HepG2 (cell line): ENCODE data around the gene ACOT8. TPM values are rescaled to one million over a fixed set of nuclear protein-coding genes. Genes with fewer than 3 reads are reported as not detected.
A peak's percentile ranks its signal among the peaks of the same experiment; 100 is the strongest.

Experiments used
- FIP1L1 ChIP-seq: fragments of 200-400 bp; formaldehyde crosslinking; IDR thresholded peaks from 2 replicates; pipeline ENCODE4 v1.6.1; 2018; ENCODE audit warnings: low read depth, mild to moderate bottlenecking, low read length, moderate library complexity, borderline replicate concordance; ENCODE audit not compliant: insufficient read depth
- HES4 ChIP-seq: sonication (generic); formaldehyde crosslinking; IDR thresholded peaks from 2 replicates; pipeline ENCODE4 v1.9.0; 2021; ENCODE audit warnings: mild to moderate bottlenecking, missing genetic modification reagents, borderline replicate concordance
- HOXA3 ChIP-seq: sonication (generic); formaldehyde crosslinking; IDR thresholded peaks from 2 replicates; pipeline ENCODE4 v1.5.0; 2020; ENCODE audit warnings: missing genetic modification reagents
- HOXA9 ChIP-seq: sonication (generic); formaldehyde crosslinking; IDR thresholded peaks from 2 replicates; pipeline ENCODE4 v1.8.1; 2022; ENCODE audit warnings: missing genetic modification reagents, mild to moderate bottlenecking, moderate library complexity, borderline replicate concordance
- MIER3 ChIP-seq: IDR thresholded peaks from 2 replicates; pipeline ENCODE4 v1.6.1; 2016; ENCODE audit warnings: missing compliant biosample characterization, borderline replicate concordance
- MLLT10 ChIP-seq: sonication (generic); formaldehyde crosslinking; IDR thresholded peaks from 2 replicates; pipeline ENCODE4 v1.4.0; 2020; ENCODE audit warnings: missing genetic modification reagents
- MXD4 ChIP-seq: IDR thresholded peaks from 2 replicates; pipeline ENCODE4 v1.6.1; 2016; ENCODE audit warnings: mild to moderate bottlenecking, missing biosample characterization, missing genetic modification reagents
- SNAPC2 ChIP-seq: sonication (generic); formaldehyde crosslinking; IDR thresholded peaks from 2 replicates; pipeline ENCODE4 v1.8.1; 2022; ENCODE audit warnings: mild to moderate bottlenecking, missing genetic modification reagents
- SNRNP70 ChIP-seq: fragments of 200-400 bp; formaldehyde crosslinking; IDR thresholded peaks from 2 replicates; pipeline ENCODE4 v1.6.1; 2017; ENCODE audit warnings: mild to moderate bottlenecking, low read depth, low read length, moderate library complexity
- SRSF4 ChIP-seq: fragments of 200-400 bp; formaldehyde crosslinking; IDR thresholded peaks from one replicate; pipeline ENCODE4 v1.6.1; 2018; ENCODE audit warnings: mild to moderate bottlenecking, low read depth, low read length, moderate library complexity; ENCODE audit not compliant: poor library complexity, severe bottlenecking
- ZBTB7A ChIP-seq: sonication (generic); formaldehyde crosslinking; IDR thresholded peaks from 2 replicates; pipeline ENCODE4 v1.8.0; 2022; ENCODE audit warnings: mild to moderate bottlenecking, missing genetic modification reagents
- ZFP62 ChIP-seq: sonication (generic); formaldehyde crosslinking; IDR thresholded peaks from 2 replicates; pipeline ENCODE4 v1.4.0; 2020; ENCODE audit warnings: missing genetic modification reagents
- ZKSCAN5 ChIP-seq: sonication (generic); formaldehyde crosslinking; IDR thresholded peaks from 2 replicates; pipeline ENCODE4 v1.5.1; 2020; ENCODE audit warnings: mild to moderate bottlenecking, missing genetic modification reagents
- ZNF607 ChIP-seq: sonication (generic); formaldehyde crosslinking; IDR thresholded peaks from 2 replicates; pipeline ENCODE4 v1.5.1; 2020; ENCODE audit warnings: missing genetic modification reagents, mild to moderate bottlenecking, borderline replicate concordance
- ZNF720 ChIP-seq: sonication (generic); formaldehyde crosslinking; IDR thresholded peaks from 2 replicates; pipeline ENCODE4 v1.4.0; 2020; ENCODE audit warnings: missing genetic modification reagents
- ZSCAN9 ChIP-seq: IDR thresholded peaks from 2 replicates; pipeline ENCODE4 v1.6.1; 2016; ENCODE audit warnings: borderline replicate concordance
- polyA plus RNA-seq, 8 experiments: library from polyadenylated mRNA; depleted of rRNA in 3 of 8; stranded (reverse) in 7 of 8; unstranded in 1 of 8; fragments of >200 nt; fragmentation: Illumina TruSeq in 4 of 8; extraction: Trizol in 4 of 8; gene quantifications; 2 replicates each; pipeline versions ENCODE4 v1.2.1 to v1.2.3, GENCODE V29; 2011 to 2016; ENCODE audit warnings: low read depth in 4 of 8, missing spikeins in 1 of 8, mixed read lengths in 1 of 8; ENCODE audit not compliant: insufficient read depth in 1 of 8
- total RNA-seq, 5 experiments: library from RNA; depleted of rRNA; stranded (reverse); fragments of >200 nt; fragmentation: Illumina TruSeq; extraction: Trizol; gene quantifications; 2 replicates each; pipeline ENCODE4 v1.2.3, GENCODE V29; 2016; ENCODE audit warnings: low read depth in 1 of 5
- TF ChIP-seq, protein P1 (sequence below): sonication (generic); formaldehyde crosslinking; IDR thresholded peaks from 2 replicates; pipeline ENCODE4 v1.5.0; 2020; ENCODE audit warnings: mild to moderate bottlenecking, missing genetic modification reagents, borderline replicate concordance
- TF ChIP-seq, protein P2 (sequence below): fragments of 450-650 bp; IDR thresholded peaks from 2 replicates; pipeline ENCODE4 v1.6.1; 2016
- TF ChIP-seq, protein P3 (sequence below), 2 experiments: fragments of 450-650 bp in 1 of 2; sonication (generic) in 1 of 2; formaldehyde crosslinking; IDR thresholded peaks; 2 replicates each; pipeline versions ENCODE4 v1.5.0 to v1.8.0; 2020 to 2022; ENCODE audit warnings: mild to moderate bottlenecking in 1 of 2, missing genetic modification reagents in 1 of 2
- TF ChIP-seq, protein P4 (sequence below): sonication (generic); formaldehyde crosslinking; IDR thresholded peaks from 2 replicates; pipeline ENCODE4 v1.5.1; 2020; ENCODE audit warnings: missing genetic modification reagents, mild to moderate bottlenecking, borderline replicate concordance

The ACOT8 gene
- total and polyA plus RNA-seq, 2 of the 13 experiments (the other 11 are each of a cell fraction or from before 2014, with no cell fraction given) = 31.4 to 45.5 TPM

DNA sequence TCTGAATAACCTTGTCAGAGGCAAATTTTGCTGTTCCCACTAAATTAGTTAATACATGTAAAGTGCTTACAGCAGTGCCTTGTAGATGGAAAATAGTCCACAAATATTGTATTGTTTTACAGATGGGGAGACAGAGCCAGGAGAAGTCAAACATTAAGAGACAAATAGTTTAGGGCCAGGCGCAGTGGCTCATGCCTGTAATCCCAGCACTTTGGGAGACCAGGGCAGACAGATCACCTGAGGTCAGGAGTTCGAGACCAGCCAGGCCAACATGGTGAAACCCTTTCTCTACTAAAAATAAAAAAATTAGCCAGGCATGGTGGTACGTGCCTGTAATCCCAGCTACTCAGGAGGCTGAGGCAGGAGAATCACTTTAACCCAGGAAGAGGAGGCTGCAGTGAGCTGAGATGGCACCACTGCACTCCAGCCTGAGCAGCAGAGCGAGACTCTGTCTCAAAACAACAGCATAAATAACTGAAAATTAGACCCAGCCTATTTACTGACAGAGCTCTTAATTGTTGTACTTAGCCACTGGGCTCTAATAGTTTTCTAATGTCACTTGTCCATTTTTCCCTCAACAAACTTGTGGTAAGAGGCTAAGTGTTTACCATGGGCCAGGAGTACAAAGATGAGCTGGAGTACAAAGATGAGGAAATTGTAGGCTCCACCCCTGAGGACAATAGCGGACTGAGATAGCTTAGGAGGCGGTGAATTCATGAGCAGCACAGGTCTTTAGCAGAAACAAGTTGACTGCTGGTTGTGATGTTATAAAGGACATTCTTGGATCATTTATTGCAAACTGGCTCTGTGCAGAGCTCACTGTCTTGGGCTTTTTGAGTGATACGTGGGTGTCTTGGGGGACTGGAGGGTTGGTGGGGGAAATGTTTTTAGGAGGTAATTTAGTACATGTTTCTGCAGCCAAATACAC, 6.6 kb upstream of the ACOT8 start (continued):
- TF ChIP-seq, protein P1, sequence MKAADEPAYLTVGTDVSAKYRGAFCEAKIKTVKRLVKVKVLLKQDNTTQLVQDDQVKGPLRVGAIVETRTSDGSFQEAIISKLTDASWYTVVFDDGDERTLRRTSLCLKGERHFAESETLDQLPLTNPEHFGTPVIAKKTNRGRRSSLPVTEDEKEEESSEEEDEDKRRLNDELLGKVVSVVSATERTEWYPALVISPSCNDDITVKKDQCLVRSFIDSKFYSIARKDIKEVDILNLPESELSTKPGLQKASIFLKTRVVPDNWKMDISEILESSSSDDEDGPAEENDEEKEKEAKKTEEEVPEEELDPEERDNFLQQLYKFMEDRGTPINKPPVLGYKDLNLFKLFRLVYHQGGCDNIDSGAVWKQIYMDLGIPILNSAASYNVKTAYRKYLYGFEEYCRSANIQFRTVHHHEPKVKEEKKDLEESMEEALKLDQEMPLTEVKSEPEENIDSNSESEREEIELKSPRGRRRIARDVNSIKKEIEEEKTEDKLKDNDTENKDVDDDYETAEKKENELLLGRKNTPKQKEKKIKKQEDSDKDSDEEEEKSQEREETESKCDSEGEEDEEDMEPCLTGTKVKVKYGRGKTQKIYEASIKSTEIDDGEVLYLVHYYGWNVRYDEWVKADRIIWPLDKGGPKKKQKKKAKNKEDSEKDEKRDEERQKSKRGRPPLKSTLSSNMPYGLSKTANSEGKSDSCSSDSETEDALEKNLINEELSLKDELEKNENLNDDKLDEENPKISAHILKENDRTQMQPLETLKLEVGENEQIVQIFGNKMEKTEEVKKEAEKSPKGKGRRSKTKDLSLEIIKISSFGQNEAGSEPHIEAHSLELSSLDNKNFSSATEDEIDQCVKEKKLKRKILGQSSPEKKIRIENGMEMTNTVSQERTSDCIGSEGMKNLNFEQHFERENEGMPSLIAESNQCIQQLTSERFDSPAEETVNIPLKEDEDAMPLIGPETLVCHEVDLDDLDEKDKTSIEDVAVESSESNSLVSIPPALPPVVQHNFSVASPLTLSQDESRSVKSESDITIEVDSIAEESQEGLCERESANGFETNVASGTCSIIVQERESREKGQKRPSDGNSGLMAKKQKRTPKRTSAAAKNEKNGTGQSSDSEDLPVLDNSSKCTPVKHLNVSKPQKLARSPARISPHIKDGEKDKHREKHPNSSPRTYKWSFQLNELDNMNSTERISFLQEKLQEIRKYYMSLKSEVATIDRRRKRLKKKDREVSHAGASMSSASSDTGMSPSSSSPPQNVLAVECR (CRISPR knock-in tag) = no peak; the same call in 1 of the 2 replicates
- TF ChIP-seq ZBTB7A (CRISPR knock-in tag) (no peak), HES4 (no peak), SNAPC2 (CRISPR knock-in tag) (no peak; the same call in 1 of the 2 replicates), SRSF4 (no peak), ZKSCAN5 (CRISPR knock-in tag) (no peak), ZNF607 (CRISPR knock-in tag) (no peak), HOXA9 (CRISPR knock-in tag) (no peak), ZNF720 (CRISPR knock-in tag) (no peak), SNRNP70 (no peak), MXD4 (CRISPR knock-in tag) (peak; percentile 60), ZFP62 (CRISPR knock-in tag) (no peak), MIER3 (CRISPR knock-in tag) (peak; percentile 76; the same call in 1 of the 2 replicates), ZSCAN9 (CRISPR knock-in tag) (no peak; the same call in 1 of the 2 replicates), HOXA3 (peak; percentile 56; the same call in 1 of the 2 replicates), FIP1L1 (no peak), MLLT10 (CRISPR knock-in tag) (no peak)
- TF ChIP-seq, protein P2, sequence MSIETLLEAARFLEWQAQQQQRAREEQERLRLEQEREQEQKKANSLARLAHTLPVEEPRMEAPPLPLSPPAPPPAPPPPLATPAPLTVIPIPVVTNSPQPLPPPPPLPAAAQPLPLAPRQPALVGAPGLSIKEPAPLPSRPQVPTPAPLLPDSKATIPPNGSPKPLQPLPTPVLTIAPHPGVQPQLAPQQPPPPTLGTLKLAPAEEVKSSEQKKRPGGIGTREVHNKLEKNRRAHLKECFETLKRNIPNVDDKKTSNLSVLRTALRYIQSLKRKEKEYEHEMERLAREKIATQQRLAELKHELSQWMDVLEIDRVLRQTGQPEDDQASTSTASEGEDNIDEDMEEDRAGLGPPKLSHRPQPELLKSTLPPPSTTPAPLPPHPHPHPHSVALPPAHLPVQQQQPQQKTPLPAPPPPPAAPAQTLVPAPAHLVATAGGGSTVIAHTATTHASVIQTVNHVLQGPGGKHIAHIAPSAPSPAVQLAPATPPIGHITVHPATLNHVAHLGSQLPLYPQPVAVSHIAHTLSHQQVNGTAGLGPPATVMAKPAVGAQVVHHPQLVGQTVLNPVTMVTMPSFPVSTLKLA = no peak
- TF ChIP-seq, protein P3, sequence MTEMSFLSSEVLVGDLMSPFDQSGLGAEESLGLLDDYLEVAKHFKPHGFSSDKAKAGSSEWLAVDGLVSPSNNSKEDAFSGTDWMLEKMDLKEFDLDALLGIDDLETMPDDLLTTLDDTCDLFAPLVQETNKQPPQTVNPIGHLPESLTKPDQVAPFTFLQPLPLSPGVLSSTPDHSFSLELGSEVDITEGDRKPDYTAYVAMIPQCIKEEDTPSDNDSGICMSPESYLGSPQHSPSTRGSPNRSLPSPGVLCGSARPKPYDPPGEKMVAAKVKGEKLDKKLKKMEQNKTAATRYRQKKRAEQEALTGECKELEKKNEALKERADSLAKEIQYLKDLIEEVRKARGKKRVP (CRISPR knock-in tag; IDR thresholded peaks at IDR 0.05) = no peak
- TF ChIP-seq, protein P4, sequence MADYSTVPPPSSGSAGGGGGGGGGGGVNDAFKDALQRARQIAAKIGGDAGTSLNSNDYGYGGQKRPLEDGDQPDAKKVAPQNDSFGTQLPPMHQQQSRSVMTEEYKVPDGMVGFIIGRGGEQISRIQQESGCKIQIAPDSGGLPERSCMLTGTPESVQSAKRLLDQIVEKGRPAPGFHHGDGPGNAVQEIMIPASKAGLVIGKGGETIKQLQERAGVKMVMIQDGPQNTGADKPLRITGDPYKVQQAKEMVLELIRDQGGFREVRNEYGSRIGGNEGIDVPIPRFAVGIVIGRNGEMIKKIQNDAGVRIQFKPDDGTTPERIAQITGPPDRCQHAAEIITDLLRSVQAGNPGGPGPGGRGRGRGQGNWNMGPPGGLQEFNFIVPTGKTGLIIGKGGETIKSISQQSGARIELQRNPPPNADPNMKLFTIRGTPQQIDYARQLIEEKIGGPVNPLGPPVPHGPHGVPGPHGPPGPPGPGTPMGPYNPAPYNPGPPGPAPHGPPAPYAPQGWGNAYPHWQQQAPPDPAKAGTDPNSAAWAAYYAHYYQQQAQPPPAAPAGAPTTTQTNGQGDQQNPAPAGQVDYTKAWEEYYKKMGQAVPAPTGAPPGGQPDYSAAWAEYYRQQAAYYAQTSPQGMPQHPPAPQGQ (CRISPR knock-in tag) = no peak
